Measurements from ENCODE around the gene PPP2R2C. TPM values are rescaled to one million over a fixed set of nuclear protein-coding genes. Genes with fewer than 3 reads are reported as not detected.
A peak's percentile ranks its signal among the peaks of the same experiment; 100 is the strongest.

PPP2R2C gene
- total RNA-seq, 2 donors from 2014 or later: 0.66 to 0.78 TPM

- intact Hi-C loops (cut with DNase I): no loop called here
- no peaks in the 10 kb centered on the region for H3K27me3 ChIP-seq
- ATAC-seq (no peak), DNase-seq (no peak)
- WGBS, 2 donors: 81 to 83% methylated on average over 13 to 21 of the region's 21 CpGs
- H3K4me1 ChIP-seq: peaks cover 30% of the 10 kb centered on the region
- H3K4me3 ChIP-seq: no peak overlapping the region
- no peaks in the 10 kb centered on the region for H3K9me3 ChIP-seq
- TF ChIP-seq POLR2A (IDR thresholded peaks at IDR 0.05): no peak
- no peak for TF ChIP-seq CTCF (IDR thresholded peaks at IDR 0.05)
- no peaks in the 10 kb centered on the region for H3K36me3 ChIP-seq (replicated peaks in 1 of 2; ENCODE audit: insufficient read depth in 1 of 2, low read depth in 2 of 2)
- H3K27ac ChIP-seq: no peak overlapping the region
These were observed 194.2 kb downstream of the PPP2R2C start for GRCh38 chr4:6277935-6278800.

GRCh38 chr4:6277139-6277802, 195.1 kb downstream of the PPP2R2C start:
- no peaks in the 10 kb centered on the region for H3K36me3 ChIP-seq (replicated peaks in 1 of 2; ENCODE audit: insufficient read depth in 1 of 2, low read depth in 2 of 2)
- TF ChIP-seq POLR2A (IDR thresholded peaks at IDR 0.05): no peak
- no peak for TF ChIP-seq CTCF (IDR thresholded peaks at IDR 0.05)
- no peak for ATAC-seq
- WGBS, 2 donors: 76 to 92% methylated on average over 5 to 24 of the region's 24 CpGs
- intact Hi-C loops (cut with DNase I): no loop called here
- no peaks in the 10 kb centered on the region for H3K27me3 ChIP-seq
- H3K9me3 ChIP-seq: no peaks in the 10 kb centered on the region
- H3K27ac ChIP-seq: no peak overlapping the region
- peaks cover 39% of the 10 kb centered on the region for H3K4me1 ChIP-seq
- no peak overlapping the region for H3K4me3 ChIP-seq
- no peak for DNase-seq

GRCh38 chr4:6275898-6276806, 196.3 kb downstream of the PPP2R2C start:
- no peaks in the 10 kb centered on the region for H3K27me3 ChIP-seq
- no peak overlapping the region for H3K27ac ChIP-seq
- no peaks in the 10 kb centered on the region for H3K36me3 ChIP-seq (replicated peaks in 1 of 2; ENCODE audit: insufficient read depth in 1 of 2, low read depth in 2 of 2)
- peak in 2 of 4 donors; percentile 49 to 53 for DNase-seq
- TF ChIP-seq POLR2A (IDR thresholded peaks at IDR 0.05) (no peak), CTCF (IDR thresholded peaks at IDR 0.05) (no peak)
- ATAC-seq: no peak
- peaks cover 50% of the 10 kb centered on the region for H3K4me1 ChIP-seq
- H3K9me3 ChIP-seq: no peaks in the 10 kb centered on the region
- WGBS, 2 donors: 76 to 82% methylated on average over 9 to 22 of the region's 22 CpGs
- intact Hi-C loops (cut with DNase I): no loop called here
- no peak overlapping the region for H3K4me3 ChIP-seq

GRCh38 chr4:6275351-6275750, 197.1 kb downstream of the PPP2R2C start:
- Histone ChIP-seq H3K4me3 (no peak overlapping the region), H3K4me1 (peaks cover 58% of the 10 kb centered on the region), H3K27ac (no peak overlapping the region), H3K27me3 (no peaks in the 10 kb centered on the region), H3K9me3 (no peaks in the 10 kb centered on the region), H3K36me3 (replicated peaks in 1 of 2; ENCODE audit: insufficient read depth in 1 of 2, low read depth in 2 of 2) (no peaks in the 10 kb centered on the region)
- 80 to 87% methylated on average over 7 to 10 of the region's 10 CpGs for WGBS, 2 donors
- TF ChIP-seq CTCF (IDR thresholded peaks at IDR 0.05) (no peak), POLR2A (IDR thresholded peaks at IDR 0.05) (no peak)
- intact Hi-C loops (cut with DNase I): no loop called here
- DNase-seq (no peak), ATAC-seq (no peak)

Data from body of pancreas (tissue), 4 donors.